ENCODE data around the gene HCN4.

The HCN4 gene

GRCh38 chr15:73344056-73344455, 24.7 kb downstream of the HCN4 start:
- DNase-seq = peak; percentile 33

- DNase-seq = no peak
Measured at GRCh38 chr15:73341886-73342600, 26.7 kb downstream of the HCN4 start.

GRCh38 chr15:73340502-73341192, 28.1 kb downstream of the HCN4 start:
- DNase-seq = no peak

GRCh38 chr15:73338606-73339374, 30.0 kb downstream of the HCN4 start:
- no peak for DNase-seq

GRCh38 chr15:73338058-73338457, 30.7 kb downstream of the HCN4 start:
- DNase-seq = no peak

GRCh38 chr15:73337187-73337586, 31.6 kb downstream of the HCN4 start:
- DNase-seq = no peak

- DNase-seq = no peak
Measured at GRCh38 chr15:73336756-73337155, 32.0 kb downstream of the HCN4 start.

- DNase-seq = no peak
Measured at GRCh38 chr15:73335471-73335870, 33.3 kb downstream of the HCN4 start.

GRCh38 chr15:73335026-73335425, 33.7 kb downstream of the HCN4 start:
- DNase-seq = no peak

- no peak for DNase-seq
Measured at GRCh38 chr15:73334086-73334485, 34.7 kb downstream of the HCN4 start.

GRCh38 chr15:73333001-73333400, 35.8 kb downstream of the HCN4 start:
- DNase-seq = no peak

- no peak for DNase-seq
Measured at GRCh38 chr15:73331991-73332925, 36.5 kb downstream of the HCN4 start.

GRCh38 chr15:73331501-73331900, 37.3 kb downstream of the HCN4 start:
- DNase-seq = no peak

GRCh38 chr15:73330206-73331051, 38.3 kb downstream of the HCN4 start:
- peak; percentile 7 for DNase-seq

GRCh38 chr15:73329501-73330200, 39.1 kb downstream of the HCN4 start:
- DNase-seq = no peak

GRCh38 chr15:73328981-73329380, 39.8 kb downstream of the HCN4 start:
- no peak for DNase-seq

- no peak for DNase-seq
Measured at GRCh38 chr15:73328149-73328820, 40.5 kb downstream of the HCN4 start.

- DNase-seq = peak; percentile 34
Measured at GRCh38 chr15:73326157-73326556, 42.6 kb downstream of the HCN4 start.

GRCh38 chr15:73325191-73325861, 43.4 kb downstream of the HCN4 start:
- peak; percentile 39 for DNase-seq

Measured in fibroblast of skin of back (primary cell).